ENCODE results near the gene FAM3C.
A peak's percentile ranks its signal among the peaks of the same experiment; 100 is the strongest.
"Not testable (repeated sequence)": the region's sequence is repeated elsewhere in the genome, so short reads cannot be mapped to it uniquely, and the experiment has no call there.

The FAM3C gene

GRCh38 chr7:121395961-121396757, at the start of gene FAM3C:
TSS of gene FAM3C (minus strand) at chr7:121396308. CDS start at chr7:121382969, 13,339 bp downstream.
- peak; percentile 86 for DNase-seq (ENCODE audit: low read depth)

- DNase-seq (ENCODE audit: low read depth) = no peak
Observed at GRCh38 chr7:121442845-121443244, 46.7 kb upstream of the FAM3C start.

- no peak for DNase-seq (ENCODE audit: low read depth)
Observed at GRCh38 chr7:121440857-121441503, 44.9 kb upstream of the FAM3C start.

GRCh38 chr7:121438043-121438955, 42.2 kb upstream of the FAM3C start:
- DNase-seq (ENCODE audit: low read depth) = peak; percentile 96

GRCh38 chr7:121437470-121437869, 41.4 kb upstream of the FAM3C start:
- no peak for DNase-seq (ENCODE audit: low read depth)

- no peak for DNase-seq (ENCODE audit: low read depth)
Observed at GRCh38 chr7:121436688-121437087, 40.6 kb upstream of the FAM3C start.

GRCh38 chr7:121436136-121436535, 40.0 kb upstream of the FAM3C start:
- no peak for DNase-seq (ENCODE audit: low read depth)

GRCh38 chr7:121433775-121434174, 37.7 kb upstream of the FAM3C start:
- no peak for DNase-seq (ENCODE audit: low read depth)

- not testable (repeated sequence) for DNase-seq (ENCODE audit: low read depth)
Observed at GRCh38 chr7:121432486-121432885, 36.4 kb upstream of the FAM3C start.

- no peak for DNase-seq (ENCODE audit: low read depth)
Observed at GRCh38 chr7:121431996-121432395, 35.9 kb upstream of the FAM3C start.

GRCh38 chr7:121431389-121431995, 35.4 kb upstream of the FAM3C start:
- DNase-seq (ENCODE audit: low read depth) = no peak

- DNase-seq (ENCODE audit: low read depth) = no peak
Observed at GRCh38 chr7:121430558-121430957, 34.5 kb upstream of the FAM3C start.

- DNase-seq (ENCODE audit: low read depth) = no peak
Observed at GRCh38 chr7:121429798-121430197, 33.7 kb upstream of the FAM3C start.

GRCh38 chr7:121428855-121429489, 32.9 kb upstream of the FAM3C start:
- DNase-seq (ENCODE audit: low read depth) = peak; percentile 74

- DNase-seq (ENCODE audit: low read depth) = not testable (repeated sequence)
Observed at GRCh38 chr7:121421743-121422142, 25.6 kb upstream of the FAM3C start.

- no peak for DNase-seq (ENCODE audit: low read depth)
Observed at GRCh38 chr7:121420976-121421375, 24.9 kb upstream of the FAM3C start.

GRCh38 chr7:121419201-121420148, 23.4 kb upstream of the FAM3C start:
- no peak for DNase-seq (ENCODE audit: low read depth)

GRCh38 chr7:121416533-121416932, 20.4 kb upstream of the FAM3C start:
- DNase-seq (ENCODE audit: low read depth) = no peak

- no peak for DNase-seq (ENCODE audit: low read depth)
Observed at GRCh38 chr7:121414436-121414835, 18.3 kb upstream of the FAM3C start.

- DNase-seq (ENCODE audit: low read depth) = no peak
Observed at GRCh38 chr7:121411597-121411979, 15.5 kb upstream of the FAM3C start.

All from amniotic epithelial cell (primary cell).